AG04450 (cell line): ENCODE results near the gene IPO4. TPM values are rescaled to one million over a fixed set of nuclear protein-coding genes. Genes with fewer than 3 reads are reported as not detected.

Source experiments
- CTCF ChIA-PET: fragments of 300-600, 350-600 bp; formaldehyde crosslinking; extraction: SDS; loops from one replicate; lab custom pipeline; 2022; ENCODE audit warnings: antibody characterized with exemption, inconsistent platforms; lab: Charles Lee
- POLR2A ChIA-PET: fragments of 350-600 bp; formaldehyde crosslinking; extraction: SDS; loops from one replicate; lab custom pipeline; 2021; ENCODE audit warnings: antibody characterized with exemption, inconsistent platforms; lab: Yijun Ruan, JAX
- DNase-seq: peaks from one replicate; pipeline ENCODE4 v3.0.0-alpha.2; 2011; ENCODE audit warnings: low read depth, low spot score
- H3K27ac ChIP-seq: one replicate; pipeline ENCODE4 v1.5.1; 2012; ENCODE audit warnings: low read depth, low read length, control low read depth
- H3K27me3 ChIP-seq: one replicate; pipeline ENCODE4 v1.6.0; 2012; ENCODE audit warnings: low read length; ENCODE audit not compliant: control insufficient read depth, insufficient read depth
- H3K4me3 ChIP-seq: 2 replicates; pipeline ENCODE4 v1.5.1; 2011; ENCODE audit warnings: mild to moderate bottlenecking, low read depth, low read length, control low read depth
- H3K9me3 ChIP-seq: 2 replicates; pipeline ENCODE4 v1.5.1; 2012; ENCODE audit warnings: low read length; ENCODE audit not compliant: control insufficient read depth, insufficient read depth
- CTCF ChIP-seq: IDR thresholded peaks from 2 replicates; pipeline ENCODE4 v1.5.1; 2011; ENCODE audit warnings: low read depth, low read length, control low read depth, inconsistent platforms
- polyA minus RNA-seq: library from RNA; depleted of rRNA, polyadenylated mRNA; stranded (reverse); fragments of >200 nt; gene quantifications from 2 replicates; pipeline ENCODE4 v1.2.3, GENCODE V29; 2011; rRNA and poly(A)+ RNA removed
- polyA plus RNA-seq: library from polyadenylated mRNA; depleted of rRNA; stranded (reverse); fragments of >200 nt; gene quantifications from 2 replicates; pipeline ENCODE4 v1.2.3, GENCODE V29; 2011; rRNA removed

Gene IPO4
- 15.2 and 20.9 TPM in 2 replicates for polyA plus RNA-seq
- polyA minus RNA-seq = 32.0 and 33.0 TPM in 2 replicates

DNA sequence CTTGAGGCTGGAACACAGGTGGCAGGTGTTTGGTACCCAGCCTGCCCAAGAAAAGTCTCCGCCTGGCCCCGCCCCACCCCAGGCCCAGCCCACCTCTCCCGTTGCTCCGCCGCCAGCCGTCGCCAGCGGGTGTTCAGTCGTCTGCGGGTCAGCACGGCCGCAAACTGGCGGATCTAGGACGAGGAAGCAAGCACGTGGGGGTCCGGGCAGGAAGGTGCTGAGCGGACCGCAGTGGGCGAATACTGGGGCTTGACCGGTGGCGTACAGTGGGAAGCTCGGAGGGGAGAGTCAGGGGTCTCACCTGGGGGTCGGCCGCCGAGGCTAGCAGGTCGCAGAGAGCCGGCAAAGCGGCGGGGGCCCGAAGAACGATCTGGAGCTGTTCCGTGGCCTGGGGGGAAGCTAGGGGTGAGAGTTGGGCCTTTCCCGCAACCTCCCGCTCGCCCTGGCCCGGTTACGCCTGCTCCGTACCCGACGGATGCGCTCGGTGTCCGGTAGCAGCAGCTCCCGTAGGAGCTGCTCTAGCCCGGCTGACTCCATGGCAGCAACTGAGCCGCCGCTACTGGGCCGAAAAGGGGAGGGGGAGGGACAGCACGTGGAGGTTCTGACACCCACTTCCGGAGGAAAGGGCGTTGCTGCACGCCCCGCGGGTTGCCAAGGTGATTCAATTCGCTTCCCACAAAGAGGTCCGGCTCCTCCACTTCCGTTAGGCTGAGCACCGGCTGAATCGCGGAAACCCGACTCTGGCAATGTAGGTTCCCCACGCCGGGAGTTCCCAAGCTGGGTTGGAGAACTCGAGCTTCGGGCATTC is at the start of gene IPO4:
IPO4 (minus strand) TSS at position 566 of the 808 bp plus-strand sequence; CDS start at position 537, 29 bp downstream.
- DNase-seq = peak; percentile 94
- ChIA-PET CTCF (interaction anchor here (0.6 to 2.7 kb wide), 2 partner anchors 28 to 46 kb away, joined by 3 to 10 read pairs; partner anchors contain the start of gene IRF9), POLR2A (interaction anchor here (0.8 to 1.5 kb wide), 4 partner anchors 7 to 178 kb away, joined by 3 to 9 read pairs (median 4); partner anchors contain the start of genes CHMP4A and TM9SF1)
- peak within 1 kb of the TSS; percentile 77 for H3K27ac ChIP-seq
- H3K9me3 ChIP-seq = no peaks in the 10 kb centered on the region; the same call in 1 of the 2 replicates
- H3K27me3 ChIP-seq = no peaks in the 10 kb centered on the region
- TF ChIP-seq CTCF = no peak
- H3K4me3 ChIP-seq = peak within 1 kb of the TSS; percentile 85

GRCh38 chr14:24238123-24238522 is 49.5 kb upstream of the IPO4 start:
- ChIA-PET CTCF (interaction anchor here (1.0 to 1.2 kb wide), 4 partner anchors 8 to 95 kb away, joined by 3 to 5 read pairs (median 4); no protein-coding TSS in a partner anchor), POLR2A (no interaction called here)
- no peak for TF ChIP-seq CTCF
- H3K27me3 ChIP-seq = no peaks in the 10 kb centered on the region
- H3K4me3 ChIP-seq = no peak overlapping the region
- H3K27ac ChIP-seq = no peak overlapping the region
- no peak for DNase-seq
- H3K9me3 ChIP-seq = no peaks in the 10 kb centered on the region

DNA sequence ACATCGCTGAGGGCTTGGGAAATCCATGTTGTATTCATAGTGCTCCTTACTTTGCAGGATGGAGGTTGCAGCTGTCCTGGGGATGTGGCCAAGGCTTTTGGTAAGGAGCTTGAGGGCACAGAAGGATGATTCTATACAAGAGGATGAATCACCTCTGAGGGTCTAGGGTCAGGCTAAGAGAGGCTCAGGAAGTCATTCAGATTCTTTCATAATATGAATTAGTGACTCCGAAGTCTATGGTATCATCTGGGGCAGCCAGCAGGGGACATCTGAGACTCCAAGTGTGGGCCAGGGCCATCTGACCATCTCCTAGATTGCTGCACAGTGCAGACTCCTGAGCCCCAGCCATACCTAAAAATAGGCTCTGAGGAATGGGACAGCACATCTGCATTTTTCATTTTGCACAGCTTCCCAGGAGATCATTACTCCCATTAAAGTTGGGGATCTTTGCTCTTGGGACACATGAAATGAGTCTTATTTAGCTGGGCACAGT is 48.9 kb upstream of the IPO4 start:
- Histone ChIP-seq H3K27ac (no peak overlapping the region), H3K4me3 (no peak overlapping the region), H3K9me3 (no peaks in the 10 kb centered on the region), H3K27me3 (no peaks in the 10 kb centered on the region)
- ChIA-PET POLR2A (no interaction called here), CTCF (interaction anchor here (1.0 kb wide), 1 partner anchor 9 kb away, joined by 5 read pairs; no protein-coding TSS in a partner anchor)
- TF ChIP-seq CTCF = no peak
- no peak for DNase-seq

- ChIA-PET POLR2A (no interaction called here), CTCF (interaction anchor here (1.1 kb wide), 1 partner anchor 71 kb away, joined by 3 read pairs; the partner anchor contains the start of gene CIDEB)
- Histone ChIP-seq H3K9me3 (no peaks in the 10 kb centered on the region), H3K27me3 (no peaks in the 10 kb centered on the region), H3K4me3 (no peak overlapping the region), H3K27ac (no peak overlapping the region)
- TF ChIP-seq CTCF = no peak
- DNase-seq = no peak
These were observed 48.3 kb upstream of the IPO4 start for GRCh38 chr14:24236689-24237462.
